LHCN-M2 (cell line): ENCODE data around the gene KATNB1. TPM values are rescaled to one million over a fixed set of nuclear protein-coding genes. Genes with fewer than 3 reads are reported as not detected.
"Not testable (repeated sequence)": the region's sequence is repeated elsewhere in the genome, so short reads cannot be mapped to it uniquely, and the experiment has no call there.

Experiments
- DNase-seq: peaks from one replicate; pipeline ENCODE4 v3.0.0-alpha.2; 2012; ENCODE audit warnings: low read depth
- total RNA-seq: library from RNA; depleted of rRNA; stranded (reverse); fragments of >200 nt; gene quantifications from 2 replicates; pipeline ENCODE4 v1.2.3, GENCODE V29; 2014

Gene KATNB1
- total RNA-seq, 1 experiment from 2014 or later: 23.7 TPM

- no peak for DNase-seq
These were observed 10.4 kb upstream of the KATNB1 start for GRCh38 chr16:57725151-57725550.

GRCh38 chr16:57725554-57725953, 10.0 kb upstream of the KATNB1 start:
- DNase-seq: no peak

GRCh38 chr16:57725976-57726375, 9.6 kb upstream of the KATNB1 start:
- no peak for DNase-seq

- no peak for DNase-seq
These were observed 9.1 kb upstream of the KATNB1 start for GRCh38 chr16:57726433-57726947.

- DNase-seq: no peak
These were observed 8.0 kb upstream of the KATNB1 start for GRCh38 chr16:57727610-57728009.

DNA sequence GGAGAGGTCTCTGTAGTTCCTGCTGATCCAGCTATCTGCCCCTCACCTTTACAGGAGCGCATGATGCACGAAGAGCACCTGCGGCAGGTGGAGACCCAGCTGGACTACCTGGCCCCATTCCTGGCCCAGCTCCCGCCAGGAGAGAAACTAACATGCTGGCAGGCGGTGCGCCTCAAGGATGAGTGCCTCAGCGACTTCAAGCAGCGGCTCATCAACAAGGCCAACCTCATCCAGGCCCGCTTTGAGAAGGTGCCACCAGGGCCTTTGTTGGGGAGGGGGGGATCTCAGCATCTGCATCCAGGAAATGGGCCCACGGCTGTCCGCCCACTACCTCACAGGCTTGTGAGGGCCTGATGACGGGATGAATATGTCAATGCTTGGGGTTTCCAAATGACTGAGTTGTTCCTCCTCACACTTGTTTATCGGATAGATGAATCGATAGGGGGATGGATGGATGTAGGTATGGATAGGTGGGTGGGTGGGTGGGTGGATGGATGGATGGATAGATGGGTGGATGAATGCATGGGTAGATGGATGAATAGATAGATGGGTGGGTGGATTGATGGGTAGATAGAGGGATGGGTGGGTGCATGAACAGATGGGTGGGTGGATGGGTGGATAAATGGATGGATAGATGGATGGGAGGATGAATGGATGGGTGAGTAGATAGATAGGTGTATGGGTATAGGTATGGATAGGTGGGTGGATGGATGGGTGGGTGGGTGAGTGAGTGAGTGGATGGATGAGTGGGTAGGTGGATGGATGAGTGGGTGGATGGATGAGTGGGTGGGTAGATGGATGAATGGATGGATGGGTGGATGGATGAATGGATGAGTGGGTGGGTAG, 7.0 kb upstream of the KATNB1 start:
- no peak for DNase-seq

- DNase-seq: no peak
These were observed 6.4 kb upstream of the KATNB1 start for GRCh38 chr16:57729182-57729484.

DNA sequence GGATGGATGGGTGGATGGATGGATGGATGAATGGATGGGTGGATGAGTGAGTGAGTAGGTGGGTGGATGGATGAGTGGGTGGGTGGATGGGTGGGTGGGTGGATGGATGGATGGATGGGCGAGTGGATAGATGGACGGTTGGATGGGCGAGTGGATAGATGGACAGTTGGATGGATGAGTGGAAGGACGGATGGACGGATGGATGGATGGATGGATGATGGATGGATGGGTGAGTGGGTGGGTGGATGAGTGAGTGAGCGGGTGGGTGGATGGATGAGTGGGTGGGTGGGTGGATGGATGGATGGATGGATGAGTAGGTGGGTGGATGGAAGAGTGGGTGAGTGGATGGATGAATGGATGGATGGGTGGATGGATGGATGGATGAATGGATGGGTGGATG, 5.7 kb upstream of the KATNB1 start:
- DNase-seq: not testable (repeated sequence)

- DNase-seq: no peak
These were observed 4.5 kb upstream of the KATNB1 start for GRCh38 chr16:57730771-57731730.

GRCh38 chr16:57732037-57732436, 3.5 kb upstream of the KATNB1 start:
- DNase-seq: peak; percentile 76

- no peak for DNase-seq
These were observed 2.9 kb upstream of the KATNB1 start for GRCh38 chr16:57732714-57733113.

DNA sequence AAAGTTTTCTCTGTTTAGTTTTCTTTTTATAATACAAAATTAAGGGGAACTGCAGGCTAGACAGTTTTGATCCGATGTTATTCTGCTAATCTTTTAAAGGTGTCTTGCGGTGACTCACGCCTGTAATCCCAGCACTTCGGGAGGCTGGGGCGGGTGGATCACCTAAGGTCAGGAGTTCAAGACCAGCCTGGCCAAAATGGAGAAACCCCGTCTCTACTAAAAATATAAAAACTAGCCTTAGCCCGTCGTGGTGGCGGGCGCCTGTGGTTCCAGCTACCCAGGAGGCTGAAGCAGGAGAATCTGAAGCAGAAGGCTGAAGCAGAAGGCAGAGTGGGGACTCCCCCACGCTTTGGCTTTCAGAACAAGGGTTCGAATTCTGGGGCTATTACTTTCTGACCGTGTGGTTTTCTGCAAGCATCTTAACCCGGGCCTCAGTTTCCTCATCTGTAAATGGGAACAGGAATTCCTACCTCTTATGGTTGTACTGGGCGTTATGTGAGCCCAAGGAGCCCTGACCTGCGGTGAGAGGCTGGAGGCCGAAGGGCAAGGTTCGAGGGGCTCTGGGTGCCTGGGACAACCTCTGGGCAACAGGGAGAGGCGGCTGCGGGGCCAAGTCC, 1.2 kb upstream of the KATNB1 start:
- DNase-seq: no peak

GRCh38 chr16:57734925-57735754, 430 bp upstream of the KATNB1 start:
- peak; percentile 100 for DNase-seq

- peak; percentile 69 for DNase-seq
These were observed 1.1 kb downstream of the KATNB1 start for GRCh38 chr16:57736419-57737351.

DNA sequence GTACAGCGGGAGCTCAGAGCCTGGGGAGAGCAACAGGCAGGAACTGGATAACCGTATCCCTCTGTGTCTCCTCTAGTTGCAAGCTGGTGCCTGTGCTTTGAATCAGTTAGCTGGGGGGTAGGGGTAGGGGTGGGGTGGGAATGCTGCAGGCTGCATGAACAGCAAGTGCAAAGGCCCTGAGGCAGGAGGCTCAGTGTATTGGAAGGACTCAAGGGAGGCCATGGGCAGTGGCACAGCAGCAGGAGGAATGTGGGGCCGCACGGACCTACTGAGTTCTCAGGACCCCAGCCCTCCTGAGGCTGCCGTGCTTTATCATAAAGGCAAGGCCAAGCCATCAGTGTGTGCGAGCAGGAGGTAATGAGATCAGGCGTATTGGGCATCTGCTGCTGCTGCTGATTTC, 3.3 kb downstream of the KATNB1 start:
- no peak for DNase-seq

GRCh38 chr16:57739756-57740422, 4.3 kb downstream of the KATNB1 start:
- DNase-seq: no peak

DNA sequence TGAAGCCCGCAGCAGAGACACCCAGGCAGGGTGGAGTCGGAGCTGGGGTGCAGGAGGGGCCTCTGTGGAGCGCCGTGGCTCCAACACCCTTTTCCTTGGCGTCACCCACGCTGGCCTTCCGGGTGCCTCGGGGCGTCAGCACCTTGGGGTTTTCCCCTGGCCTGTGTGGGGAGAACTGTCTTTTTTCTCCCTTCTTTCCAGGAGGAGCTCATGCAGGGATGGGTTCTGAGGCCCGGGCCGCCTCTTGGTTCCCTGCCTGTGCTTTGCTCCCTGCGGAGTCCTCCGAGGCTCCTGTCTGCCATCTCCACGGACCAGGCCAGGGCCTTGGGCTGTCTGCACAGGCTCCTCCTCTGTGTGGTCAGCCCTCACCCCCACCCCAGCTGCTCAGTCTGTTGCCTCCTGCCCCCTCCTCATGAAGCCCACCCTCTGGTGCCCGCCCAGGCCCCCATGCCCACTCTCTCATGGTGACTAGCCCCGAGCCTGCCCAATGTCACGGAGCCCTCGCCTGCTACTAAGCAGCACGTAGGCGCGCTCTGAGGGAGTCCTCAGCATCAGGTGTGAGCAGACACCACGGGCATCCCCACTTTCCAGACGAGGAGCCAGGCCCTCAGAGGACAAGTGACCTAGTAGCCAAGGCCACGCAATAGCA, 5.0 kb downstream of the KATNB1 start:
- DNase-seq: no peak

DNA sequence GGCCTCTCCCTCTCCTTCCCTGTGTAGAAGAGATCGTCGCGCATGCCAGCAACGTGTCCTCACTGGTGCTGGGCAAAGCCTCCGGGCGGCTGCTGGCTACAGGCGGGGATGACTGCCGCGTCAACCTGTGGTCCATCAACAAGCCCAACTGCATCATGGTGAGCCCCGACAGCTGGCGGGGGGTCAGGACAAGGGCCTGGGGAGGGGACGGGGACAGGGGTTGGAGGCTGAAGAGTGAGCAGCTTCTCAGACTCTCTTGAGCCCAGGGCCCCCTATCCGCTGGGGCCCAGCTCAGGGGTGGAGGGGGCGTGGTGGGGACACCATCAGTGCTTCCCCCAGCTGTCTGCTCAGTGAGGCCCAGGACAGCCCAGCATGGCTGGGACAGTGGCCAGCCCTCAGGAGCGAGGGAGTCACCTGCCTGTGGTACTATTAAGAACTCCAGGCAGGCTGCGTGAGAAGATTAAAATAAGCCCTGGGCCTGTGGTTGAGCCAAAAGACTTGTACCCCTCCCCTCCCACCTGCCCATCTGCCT, 6.2 kb downstream of the KATNB1 start:
- DNase-seq: no peak

DNA sequence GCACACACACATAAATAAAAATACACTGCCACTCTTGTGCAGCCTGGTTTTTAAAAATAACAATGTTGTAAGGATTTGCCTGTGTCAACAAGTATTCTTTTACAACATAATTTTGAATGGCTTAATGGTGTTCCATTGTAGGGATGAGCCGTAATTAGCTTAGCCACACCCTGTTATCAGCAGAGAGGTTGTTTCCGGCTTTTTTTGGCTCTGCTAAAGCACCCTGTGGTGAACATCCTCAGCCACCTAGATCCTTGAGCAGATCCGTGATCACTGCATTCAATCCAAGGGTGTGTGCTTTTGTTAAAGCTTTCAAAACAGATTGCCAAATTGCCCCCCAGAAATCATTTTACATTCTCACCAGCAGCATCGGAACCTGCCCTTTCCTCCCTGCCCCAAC, 7.0 kb downstream of the KATNB1 start:
- DNase-seq: no peak
